PC-3 (cell line): ENCODE results near the gene PRAC1. TPM values are rescaled to one million over a fixed set of nuclear protein-coding genes. Genes with fewer than 3 reads are reported as not detected.
A peak's percentile ranks its signal among the peaks of the same experiment; 100 is the strongest.

Source experiments
- ATAC-seq: fragments of 200-7000 bp; cut with Tn5 transposase; 2 replicates; pipeline ENCODE4 v1.9.1; 2020; ENCODE audit warnings: mild to moderate bottlenecking, moderate library complexity
- BruUV-seq: library from RNA; stranded (reverse); fragments of 400-500 nt; replicated peaks from 2 replicates; lab custom pipeline; 2021; lab: Mats Ljungman, UMichigan
- CTCF ChIA-PET: fragments of 300-600 bp; sonication (Branson Sonifier 250); formaldehyde crosslinking; loops from one replicate; lab custom pipeline; 2022; ENCODE audit warnings: antibody characterized with exemption; lab: Charles Lee
- POLR2A ChIA-PET: fragments of 300-600 bp; sonication (Branson Sonifier 250); formaldehyde crosslinking; loops from one replicate; lab custom pipeline; 2022; ENCODE audit warnings: antibody characterized with exemption; ENCODE audit not compliant: unreplicated experiment; lab: Charles Lee
- DNase-seq: peaks from one replicate; pipeline ENCODE4 v3.0.0-alpha.2; 2015
- H2AFZ ChIP-seq: fragments of 300-600 bp; sonication (generic); 2 replicates; pipeline ENCODE4 v1.6.0; 2016; ENCODE audit warnings: antibody characterized with exemption, low read length
- H3F3A ChIP-seq: fragments of 300-600 bp; sonication (generic); one replicate; pipeline ENCODE4 v1.6.0; 2017; ENCODE audit warnings: antibody characterized with exemption, low read length, control low read depth, mild to moderate bottlenecking; ENCODE audit not compliant: unreplicated experiment
- H3K27ac ChIP-seq: fragments of 300-600 bp; sonication (generic); 2 replicates; pipeline ENCODE4 v1.5.1; 2016; ENCODE audit warnings: mild to moderate bottlenecking, low read length
- H3K27me3 ChIP-seq: fragments of 300-600 bp; sonication (generic); 2 replicates; pipeline ENCODE4 v1.6.1; 2016; ENCODE audit warnings: low read length, mixed read lengths
- H3K36me3 ChIP-seq: fragments of 300-600 bp; sonication (generic); 2 replicates; pipeline ENCODE4 v1.6.1; 2016; ENCODE audit warnings: low read depth, mixed run types, low read length, mixed read lengths
- H3K4me1 ChIP-seq: fragments of 300-600 bp; sonication (generic); 2 replicates; pipeline ENCODE4 v1.5.1; 2016; ENCODE audit warnings: low read length; ENCODE audit not compliant: insufficient read depth
- H3K4me2 ChIP-seq: fragments of 300-600 bp; sonication (generic); 2 replicates; pipeline ENCODE4 v1.6.0; 2016; ENCODE audit warnings: low read length
- H3K4me3 ChIP-seq: fragments of 300-600 bp; sonication (generic); 2 replicates; pipeline ENCODE4 v1.5.1; 2016; ENCODE audit warnings: mild to moderate bottlenecking, low read length, mixed read lengths
- H3K79me2 ChIP-seq: fragments of 300-600 bp; sonication (generic); 2 replicates; pipeline ENCODE4 v1.6.1; 2017; ENCODE audit warnings: low read length, mixed read lengths
- H3K9ac ChIP-seq: fragments of 300-600 bp; sonication (generic); 2 replicates; pipeline ENCODE4 v1.6.0; 2016; ENCODE audit warnings: mild to moderate bottlenecking, low read length
- H3K9me2 ChIP-seq: fragments of 300-600 bp; sonication (generic); replicated peaks from 2 replicates; pipeline ENCODE4 v1.6.1; 2016; ENCODE audit warnings: mixed run types, low read length, mixed read lengths
- H3K9me3 ChIP-seq: fragments of 300-600 bp; sonication (generic); 2 replicates; pipeline ENCODE4 v1.6.1; 2016; ENCODE audit warnings: low read length, mixed read lengths
- H4K20me1 ChIP-seq: fragments of 300-600 bp; sonication (generic); 2 replicates; pipeline ENCODE4 v1.6.1; 2016; ENCODE audit warnings: low read length, mixed read lengths
- EZH2phosphoT487 ChIP-seq: fragments of 300-600 bp; sonication (generic); IDR thresholded peaks from 2 replicates; pipeline ENCODE4 v1.6.1; 2018; ENCODE audit warnings: mild to moderate bottlenecking, antibody characterized with exemption, low read length, borderline replicate concordance
- intact Hi-C: fragments of 100-400 bp; cut with micrococcal nuclease; formaldehyde crosslinking; loops from 2 replicates; pipeline ENCODE4 v1.9.0; 2023
- microRNA-seq: library from miRNA; unstranded; fragments of <30 nt; microRNA quantifications from one replicate; pipeline ENCODE4 v1.1.0, GENCODE V29; 2020; ENCODE audit not compliant: unreplicated experiment
- total RNA-seq: library from RNA; depleted of rRNA; stranded (reverse); fragments of >200 nt; gene quantifications from 2 replicates; pipeline ENCODE4 v1.2.3, GENCODE V29; 2014; rRNA removed
- TF ChIP-seq, protein P1 (sequence below): fragments of 300-600 bp; sonication (generic); conservative IDR thresholded peaks from 2 replicates; pipeline ENCODE4 v1.5.1; 2017; ENCODE audit warnings: antibody characterized with exemption, low read depth, mild to moderate bottlenecking, low read length

PRAC1 gene
- total RNA-seq, 1 experiment from 2014 or later, result 44.4 TPM

DNA sequence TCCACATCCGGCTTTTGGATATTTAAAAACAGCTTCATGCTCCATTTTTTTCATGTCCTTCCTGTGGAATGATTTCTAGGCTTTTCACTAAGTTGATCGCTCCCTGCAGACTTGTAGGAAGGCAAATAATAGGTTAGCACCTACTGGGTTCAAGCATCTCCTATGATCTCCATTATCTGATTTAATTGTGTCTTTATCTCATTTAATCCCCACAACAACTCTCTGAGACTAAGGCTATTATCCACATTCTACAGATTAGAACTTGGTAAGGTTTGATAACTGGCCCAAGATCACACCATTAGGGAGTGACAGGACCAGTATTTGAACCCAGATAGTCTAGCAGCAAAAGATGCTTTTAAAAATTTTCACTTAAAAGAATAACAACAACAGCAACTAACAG, 50.0 kb downstream of the PRAC1 start:
- POLR2A ChIA-PET, result interaction anchor here (0.6 to 1.0 kb wide), 2 partner anchors 44 to 47 kb away, joined by 3 to 4 read pairs; no protein-coding TSS in a partner anchor

More for the DNA sequence above, 50.0 kb downstream of the PRAC1 start:
- no peaks in the 10 kb centered on the region for H3K36me3 ChIP-seq
- ATAC-seq (no peak), DNase-seq (no peak)
- intact Hi-C loops, result loop anchor here (5.0 kb wide), 1 partner anchor 360 kb away; no protein-coding TSS in a partner anchor
- H3K9me3 ChIP-seq, result no peaks in the 10 kb centered on the region
- peaks cover 5% of the 10 kb centered on the region; the same call in 1 of the 2 replicates for H3K4me1 ChIP-seq
- BruUV-seq, result no TSS peak
- no peaks in the 10 kb centered on the region for H3K9me2 ChIP-seq
- TF ChIP-seq EZH2phosphoT487, result no peak
- TF ChIP-seq, protein P1, sequence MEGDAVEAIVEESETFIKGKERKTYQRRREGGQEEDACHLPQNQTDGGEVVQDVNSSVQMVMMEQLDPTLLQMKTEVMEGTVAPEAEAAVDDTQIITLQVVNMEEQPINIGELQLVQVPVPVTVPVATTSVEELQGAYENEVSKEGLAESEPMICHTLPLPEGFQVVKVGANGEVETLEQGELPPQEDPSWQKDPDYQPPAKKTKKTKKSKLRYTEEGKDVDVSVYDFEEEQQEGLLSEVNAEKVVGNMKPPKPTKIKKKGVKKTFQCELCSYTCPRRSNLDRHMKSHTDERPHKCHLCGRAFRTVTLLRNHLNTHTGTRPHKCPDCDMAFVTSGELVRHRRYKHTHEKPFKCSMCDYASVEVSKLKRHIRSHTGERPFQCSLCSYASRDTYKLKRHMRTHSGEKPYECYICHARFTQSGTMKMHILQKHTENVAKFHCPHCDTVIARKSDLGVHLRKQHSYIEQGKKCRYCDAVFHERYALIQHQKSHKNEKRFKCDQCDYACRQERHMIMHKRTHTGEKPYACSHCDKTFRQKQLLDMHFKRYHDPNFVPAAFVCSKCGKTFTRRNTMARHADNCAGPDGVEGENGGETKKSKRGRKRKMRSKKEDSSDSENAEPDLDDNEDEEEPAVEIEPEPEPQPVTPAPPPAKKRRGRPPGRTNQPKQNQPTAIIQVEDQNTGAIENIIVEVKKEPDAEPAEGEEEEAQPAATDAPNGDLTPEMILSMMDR, result no peak
- no peaks in the 10 kb centered on the region for H3K27me3 ChIP-seq
- no peak overlapping the region for H3K9ac ChIP-seq
- H3K79me2 ChIP-seq, result no peaks in the 10 kb centered on the region
- peak overlapping the region; percentile 77 for H3K4me2 ChIP-seq
- H3K27ac ChIP-seq, result no peak overlapping the region
- CTCF ChIA-PET, result interaction anchor here (0.6 to 1.4 kb wide), 15 partner anchors 36 to 360 kb away, joined by 3 to 27 read pairs (median 6); partner anchors contain the start of genes PRAC1 and PRAC2
- peak overlapping the region; percentile 64; the same call in 1 of the 2 replicates for H3K4me3 ChIP-seq
- no peaks in the 10 kb centered on the region for H3F3A ChIP-seq
- H2AFZ ChIP-seq, result peak overlapping the region; percentile 89
- no peaks in the 10 kb centered on the region for H4K20me1 ChIP-seq

Small RNA genes within 50 kb of the gene (microRNA-seq; reads per million reads assigned to microRNA genes)
- gene MIR3185, result 9.5 reads per million, percentile 35 among the genes with 10 or more reads in this experiment

Other genes starting within 250 kb of the PRAC1 start
- not detected in 2 replicates for gene HOXB1, start 191.5 kb downstream of the PRAC1 start, total RNA-seq
- gene HOXB2, start 177.4 kb downstream of the PRAC1 start, total RNA-seq, result 1.1 TPM in 1 of 2 replicates, not detected in the other
- 0.22 and 0.58 TPM in 2 replicates for gene HOXB4, start 144.2 kb downstream of the PRAC1 start, total RNA-seq
- gene HOXB3, start 132.3 kb downstream of the PRAC1 start, total RNA-seq, result 6.0 and 8.8 TPM in 2 replicates
- gene HOXB5, start 128.7 kb downstream of the PRAC1 start, total RNA-seq, result 0.40 and 0.95 TPM in 2 replicates
- 9.5 and 11.3 TPM in 2 replicates for gene HOXB6, start 117.5 kb downstream of the PRAC1 start, total RNA-seq
- gene HOXB7, start 111.5 kb downstream of the PRAC1 start, total RNA-seq, result not detected in 2 replicates
- gene HOXB8, start 107.2 kb downstream of the PRAC1 start, total RNA-seq, result not detected in 2 replicates
- 7.0 and 8.3 TPM in 2 replicates for gene HOXB9, start 96.2 kb downstream of the PRAC1 start, total RNA-seq
- 44.1 and 51.4 TPM in 2 replicates for gene PRAC2, start 667 bp upstream of the PRAC1 start, total RNA-seq
- 80.8 and 96.5 TPM in 2 replicates for gene HOXB13, start 6.2 kb upstream of the PRAC1 start, total RNA-seq
- gene TTLL6, start 94.7 kb upstream of the PRAC1 start, total RNA-seq, result 0.29 and 0.40 TPM in 2 replicates
- gene CALCOCO2, start 108.5 kb upstream of the PRAC1 start, total RNA-seq, result 47.2 and 49.4 TPM in 2 replicates
- gene ATP5MC1, start 170.3 kb upstream of the PRAC1 start, total RNA-seq, result 192 and 265 TPM in 2 replicates
- gene UBE2Z, start 185.9 kb upstream of the PRAC1 start, total RNA-seq, result 131 and 144 TPM in 2 replicates
- 278 TPM in 2 replicates for gene SNF8, start 222.3 kb upstream of the PRAC1 start, total RNA-seq
- gene GIP, start 246.1 kb upstream of the PRAC1 start, total RNA-seq, result not detected in 2 replicates